Fibroblast of villous mesenchyme (primary cell): ENCODE results near the gene TMUB1. TPM values are rescaled to one million over a fixed set of nuclear protein-coding genes. Genes with fewer than 3 reads are reported as not detected.

ENCODE experiments used
- DNase-seq: peaks from one replicate; pipeline ENCODE4 v3.0.0-alpha.2; 2010; ENCODE audit warnings: low read depth
- H3K4me3 ChIP-seq: 2 replicates; pipeline ENCODE4 v1.5.1; 2011; ENCODE audit warnings: low read depth, mild to moderate bottlenecking, low read length
- CTCF ChIP-seq: IDR thresholded peaks from 2 replicates; pipeline ENCODE4 v1.5.1; 2012; ENCODE audit warnings: low read depth, mild to moderate bottlenecking, low read length; ENCODE audit not compliant: insufficient read depth
- total RNA-seq: library from RNA; depleted of rRNA; stranded (reverse); fragments of >200 nt; gene quantifications from 2 replicates; pipeline ENCODE4 v1.2.3, GENCODE V29; 2012

Gene TMUB1
- total RNA-seq, 1 donor = 17.7 TPM

- DNase-seq = no peak
- H3K4me3 ChIP-seq = no peak overlapping the region
- TF ChIP-seq CTCF = no peak
These were observed 16.9 kb downstream of the TMUB1 start for GRCh38 chr7:151066273-151066974.

- no peak overlapping the region for H3K4me3 ChIP-seq
- no peak for DNase-seq
- no peak for TF ChIP-seq CTCF
These were observed 17.8 kb downstream of the TMUB1 start for GRCh38 chr7:151065516-151065915.

- no peak for TF ChIP-seq CTCF
- no peak for DNase-seq
- no peak overlapping the region for H3K4me3 ChIP-seq
These were observed 18.3 kb downstream of the TMUB1 start for GRCh38 chr7:151064993-151065392.

GRCh38 chr7:151064454-151064853 lies 18.8 kb downstream of the TMUB1 start:
- no peak overlapping the region for H3K4me3 ChIP-seq
- no peak for TF ChIP-seq CTCF
- DNase-seq = no peak

- DNase-seq = peak; percentile 91
- peak overlapping the region; percentile 29 for H3K4me3 ChIP-seq
- no peak for TF ChIP-seq CTCF
These were observed 20.1 kb downstream of the TMUB1 start for GRCh38 chr7:151063212-151063561.

- peak overlapping the region; percentile 54 for H3K4me3 ChIP-seq
- peak; percentile 77 for DNase-seq
- no peak for TF ChIP-seq CTCF
These were observed 20.7 kb downstream of the TMUB1 start for GRCh38 chr7:151062399-151063211.
